Upper lobe of left lung (tissue), 4 donors: Measurements from ENCODE around the gene FAM81A.

ENCODE experiments used
- CTCF ChIP-seq, 6 experiments: fragments of 450-650 bp in 4 of 6; fragments of 200-600 bp in 2 of 6; sonication (generic) in 2 of 6; IDR thresholded peaks; one replicate each; pipeline ENCODE4 v1.5.1; 2016 to 2019; ENCODE audit warnings: antibody characterized with exemption in 6 of 6
- EP300 ChIP-seq, 4 donors: sonication (generic); formaldehyde crosslinking; IDR thresholded peaks; one replicate each; pipeline ENCODE4 v1.5.1; 2017; ENCODE audit warnings: antibody characterized with exemption in 4 of 4, control low read depth in 2 of 4
- POLR2A ChIP-seq, 4 donors: fragments of 450-650 bp; IDR thresholded peaks; one replicate each; pipeline ENCODE4 v1.5.1; 2016 to 2017; ENCODE audit warnings: antibody characterized with exemption in 4 of 4, mild to moderate bottlenecking in 2 of 4
- POLR2AphosphoS5 ChIP-seq, 2 donors: sonication (generic); formaldehyde crosslinking; IDR thresholded peaks; one replicate each; pipeline ENCODE4 v1.5.1; 2017; ENCODE audit warnings: antibody characterized with exemption in 2 of 2

- no peak for TF ChIP-seq CTCF (IDR thresholded peaks at IDR 0.05)
- no peak for TF ChIP-seq EP300 (IDR thresholded peaks at IDR 0.05)
- no peak for TF ChIP-seq POLR2AphosphoS5 (IDR thresholded peaks at IDR 0.05)
- TF ChIP-seq POLR2A (IDR thresholded peaks at IDR 0.05) = no peak
These were observed 99.4 kb downstream of the FAM81A start for GRCh38 chr15:59537403-59537802.
